ENCODE results near the gene FAM76A. TPM values are rescaled to one million over a fixed set of nuclear protein-coding genes. Genes with fewer than 3 reads are reported as not detected.

The FAM76A gene
- total and polyA plus RNA-seq, 2 donors (not counting 3 experiments of a cell fraction or from before 2014, with no cell fraction given) = 1.8 to 12.8 TPM

GRCh38 chr1:27755865-27756264, 30.1 kb downstream of the FAM76A start:
- ChIA-PET CTCF (interaction anchor here (1.0 to 2.5 kb wide), 2 partner anchors 13 to 17 kb away, joined by 3 to 8 read pairs; partner anchors contain the start of gene STX12), POLR2A (no interaction called here)
- TF ChIP-seq EZH2 (IDR thresholded peaks at IDR 0.05; ENCODE audit: borderline replicate concordance, low read depth, low read length, severe bottlenecking) (no peak), FOS (IDR thresholded peaks at IDR 0.05; ENCODE audit: borderline replicate concordance, insufficient read depth, low read length) (no peak)
- Histone ChIP-seq H3K27ac (ENCODE audit: insufficient read depth, low read depth, low read length) (no peak overlapping the region), H3K36me3 (ENCODE audit: control insufficient read depth in 2 of 2, extremely low read depth in 1 of 2, insufficient read depth in 2 of 2, low read length in 2 of 2) (peaks cover 2% of the 10 kb centered on the region in 2 experiments), H3K9me3 (replicated peaks; ENCODE audit: control insufficient read depth, insufficient read depth, low read length) (no peaks in the 10 kb centered on the region), H3K4me2 (ENCODE audit: insufficient read depth, low read length) (no peak overlapping the region), H3K79me2 (ENCODE audit: control insufficient read depth, insufficient read depth, low read length) (no peaks in the 10 kb centered on the region), H3K4me1 (ENCODE audit: control insufficient read depth, extremely low read depth, insufficient read depth, low read length) (no peaks in the 10 kb centered on the region), H3K9me1 (replicated peaks; ENCODE audit: control insufficient read depth, extremely low read depth, insufficient read depth, low read length) (no peaks in the 10 kb centered on the region), H3K9ac (replicated peaks; ENCODE audit: extremely low read depth, insufficient read depth, low read length) (no peak overlapping the region), H3K4me3 (replicated peaks in 1 of 3; ENCODE audit: insufficient read depth in 1 of 3, low read depth in 1 of 3, low read length in 3 of 3) (no peak overlapping the region), H3K27me3 (ENCODE audit: control insufficient read depth in 2 of 2, insufficient read depth in 2 of 2, low read length in 2 of 2) (no peaks in the 10 kb centered on the region), H4K20me1 (replicated peaks; ENCODE audit: control insufficient read depth, extremely low read depth, insufficient read depth, low read length) (no peaks in the 10 kb centered on the region), H2AFZ (ENCODE audit: low read depth, low read length) (no peak overlapping the region)
- intact Hi-C loops (cut with micrococcal nuclease) (no loop called here), dilution Hi-C loops (cut with MboI; ENCODE audit: extremely low pct_ligation_motif_present, low sequenced_read_pairs) (no loop called here)
- FAIRE-seq (no peak), DNase-seq (ENCODE audit: low read depth, low spot score) (no peak)
- BruUV-seq (replicated peaks) = no TSS peak

DNA sequence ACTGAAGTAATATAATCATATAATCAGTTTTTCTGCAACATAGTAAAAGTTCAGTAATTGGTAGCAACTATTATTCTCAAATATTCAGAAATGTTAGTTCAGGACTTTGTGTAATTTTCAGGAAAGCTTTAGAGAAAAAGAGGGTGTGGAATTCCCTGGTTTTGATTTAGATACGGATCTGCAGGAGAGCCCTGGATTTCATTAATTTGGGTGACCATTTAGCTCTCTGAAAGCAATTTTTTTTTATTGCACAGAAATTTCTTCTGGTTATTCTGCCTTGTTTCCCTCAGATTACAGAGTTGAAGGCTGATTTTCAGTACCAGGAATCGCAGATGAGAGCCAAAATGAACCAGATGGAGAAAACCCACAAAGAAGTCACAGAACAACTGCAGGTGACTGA, 33.5 kb downstream of the FAM76A start:
- H3K9me3 ChIP-seq (replicated peaks; ENCODE audit: control insufficient read depth, insufficient read depth, low read length) = no peaks in the 10 kb centered on the region
- dilution Hi-C loops (cut with MboI; ENCODE audit: extremely low pct_ligation_motif_present, low sequenced_read_pairs) (no loop called here), intact Hi-C loops (cut with micrococcal nuclease) (no loop called here)
- H3K27me3 ChIP-seq (ENCODE audit: control insufficient read depth in 2 of 2, insufficient read depth in 2 of 2, low read length in 2 of 2) = no peaks in the 10 kb centered on the region
- CTCF ChIA-PET = interaction anchor here (1.0 to 3.3 kb wide), 4 partner anchors 9 to 90 kb away, joined by 3 to 19 read pairs (median 4); partner anchors contain the start of gene FAM76A
- H3K9me1 ChIP-seq (replicated peaks; ENCODE audit: control insufficient read depth, extremely low read depth, insufficient read depth, low read length) = no peaks in the 10 kb centered on the region
- no peaks in the 10 kb centered on the region for H3K4me1 ChIP-seq (ENCODE audit: control insufficient read depth, extremely low read depth, insufficient read depth, low read length)
- no peak overlapping the region for H3K27ac ChIP-seq (ENCODE audit: insufficient read depth, low read depth, low read length)
- no peak for TF ChIP-seq FOS (IDR thresholded peaks at IDR 0.05; ENCODE audit: borderline replicate concordance, insufficient read depth, low read length)
- no peak for TF ChIP-seq GATA2 (IDR thresholded peaks at IDR 0.05; ENCODE audit: insufficient read depth, insufficient read length, low read depth, low read length)
- TF ChIP-seq, protein P1, sequence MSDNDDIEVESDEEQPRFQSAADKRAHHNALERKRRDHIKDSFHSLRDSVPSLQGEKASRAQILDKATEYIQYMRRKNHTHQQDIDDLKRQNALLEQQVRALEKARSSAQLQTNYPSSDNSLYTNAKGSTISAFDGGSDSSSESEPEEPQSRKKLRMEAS (IDR thresholded peaks at IDR 0.05; ENCODE audit: insufficient read depth, insufficient read length) = no peak
- no peak for TF ChIP-seq MYC (IDR thresholded peaks at IDR 0.05; ENCODE audit: low read depth, low read length)
- TF ChIP-seq POLR2AphosphoS5 (IDR thresholded peaks at IDR 0.05; ENCODE audit: insufficient read depth, low read depth, low read length) = no peak
- TF ChIP-seq, protein P2, sequence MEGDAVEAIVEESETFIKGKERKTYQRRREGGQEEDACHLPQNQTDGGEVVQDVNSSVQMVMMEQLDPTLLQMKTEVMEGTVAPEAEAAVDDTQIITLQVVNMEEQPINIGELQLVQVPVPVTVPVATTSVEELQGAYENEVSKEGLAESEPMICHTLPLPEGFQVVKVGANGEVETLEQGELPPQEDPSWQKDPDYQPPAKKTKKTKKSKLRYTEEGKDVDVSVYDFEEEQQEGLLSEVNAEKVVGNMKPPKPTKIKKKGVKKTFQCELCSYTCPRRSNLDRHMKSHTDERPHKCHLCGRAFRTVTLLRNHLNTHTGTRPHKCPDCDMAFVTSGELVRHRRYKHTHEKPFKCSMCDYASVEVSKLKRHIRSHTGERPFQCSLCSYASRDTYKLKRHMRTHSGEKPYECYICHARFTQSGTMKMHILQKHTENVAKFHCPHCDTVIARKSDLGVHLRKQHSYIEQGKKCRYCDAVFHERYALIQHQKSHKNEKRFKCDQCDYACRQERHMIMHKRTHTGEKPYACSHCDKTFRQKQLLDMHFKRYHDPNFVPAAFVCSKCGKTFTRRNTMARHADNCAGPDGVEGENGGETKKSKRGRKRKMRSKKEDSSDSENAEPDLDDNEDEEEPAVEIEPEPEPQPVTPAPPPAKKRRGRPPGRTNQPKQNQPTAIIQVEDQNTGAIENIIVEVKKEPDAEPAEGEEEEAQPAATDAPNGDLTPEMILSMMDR (IDR thresholded peaks at IDR 0.05; ENCODE audit: extremely low read depth in 1 of 2, insufficient read depth in 1 of 2, low read depth in 1 of 2, low read length in 2 of 2) = no peak
- no peak for TF ChIP-seq JUN (IDR thresholded peaks at IDR 0.05; ENCODE audit: borderline replicate concordance, insufficient read depth, insufficient read length, low read depth)
- no peak for TF ChIP-seq EZH2 (IDR thresholded peaks at IDR 0.05; ENCODE audit: borderline replicate concordance, low read depth, low read length, severe bottlenecking)
- TF ChIP-seq POLR2A (IDR thresholded peaks at IDR 0.05; ENCODE audit: low read depth, low read length) = no peak
- H3K4me2 ChIP-seq (ENCODE audit: insufficient read depth, low read length) = no peak overlapping the region
- no peak for FAIRE-seq
- no peak overlapping the region for H2AFZ ChIP-seq (ENCODE audit: low read depth, low read length)
- no TSS peak for BruUV-seq (replicated peaks)
- POLR2A ChIA-PET = no interaction called here
- H3K4me3 ChIP-seq (replicated peaks in 1 of 3; ENCODE audit: insufficient read depth in 1 of 3, low read depth in 1 of 3, low read length in 3 of 3) = no peak overlapping the region
- H4K20me1 ChIP-seq (replicated peaks; ENCODE audit: control insufficient read depth, extremely low read depth, insufficient read depth, low read length) = no peaks in the 10 kb centered on the region
- H3K36me3 ChIP-seq (ENCODE audit: control insufficient read depth in 2 of 2, extremely low read depth in 1 of 2, insufficient read depth in 2 of 2, low read length in 2 of 2) = peaks cover 2% of the 10 kb centered on the region in 2 experiments
- H3K79me2 ChIP-seq (ENCODE audit: control insufficient read depth, insufficient read depth, low read length) = no peaks in the 10 kb centered on the region
- DNase-seq (ENCODE audit: low read depth, low spot score) = no peak
- H3K9ac ChIP-seq (replicated peaks; ENCODE audit: extremely low read depth, insufficient read depth, low read length) = no peak overlapping the region
